Ascending aorta (tissue), 2 donors: ENCODE measurements around the gene APOE. TPM values are rescaled to one million over a fixed set of nuclear protein-coding genes. Genes with fewer than 3 reads are reported as not detected.

ENCODE experiments used
- DNase-seq, 2 donors: peaks; one replicate each; pipeline ENCODE4 v3.0.0-alpha.2; 2019; ENCODE audit warnings: low spot score in 2 of 2
- H3K27ac ChIP-seq, 2 donors: fragments of 200-600 bp; sonication (generic); one replicate each; pipeline ENCODE4 v1.5.1; 2016 to 2017; ENCODE audit warnings: mild to moderate bottlenecking in 1 of 2
- H3K27me3 ChIP-seq: fragments of 200-600 bp; sonication (generic); one replicate; pipeline ENCODE4 v1.5.1; 2017
- H3K36me3 ChIP-seq, 2 donors: fragments of 200-600 bp; sonication (generic); one replicate each; pipeline ENCODE4 v1.5.1; 2016
- H3K4me1 ChIP-seq, 2 donors: fragments of 200-600 bp; sonication (generic); one replicate each; pipeline ENCODE4 v1.5.1; 2016 to 2017; ENCODE audit warnings: mild to moderate bottlenecking in 1 of 2
- H3K4me3 ChIP-seq, 2 donors: fragments of 200-600 bp; sonication (generic); one replicate each; pipeline ENCODE4 v1.5.1; 2016 to 2017; ENCODE audit warnings: mild to moderate bottlenecking in 1 of 2
- H3K9me3 ChIP-seq, 2 donors: fragments of 200-600 bp; sonication (generic); one replicate each; pipeline ENCODE4 v1.5.1; 2016
- CTCF ChIP-seq, 3 experiments: fragments of 200-600 bp in 2 of 3; fragments of 450-650 bp in 1 of 3; sonication (generic) in 2 of 3; IDR thresholded peaks; one replicate each; pipeline ENCODE4 v1.5.1; 2016 to 2019; ENCODE audit warnings: antibody characterized with exemption in 3 of 3, mild to moderate bottlenecking in 1 of 3, moderate library complexity in 1 of 3
- intact Hi-C: fragments of 100-400 bp; cut with DNase I; formaldehyde crosslinking; loops from one replicate; pipeline ENCODE4 v1.15.1; 2023
- total RNA-seq: library from RNA; depleted of rRNA; stranded (reverse); fragments of >200 nt; gene quantifications from one replicate; pipeline ENCODE4 v1.1.0, GENCODE V29; 2016

Gene APOE
- total RNA-seq, 1 donor from 2014 or later = 436 TPM

- H3K27ac ChIP-seq = no peak overlapping the region
- TF ChIP-seq CTCF (IDR thresholded peaks at IDR 0.05) = no peak
- intact Hi-C loops = no loop called here
Measured at GRCh38 chr19:44949550-44949949, 44.0 kb downstream of the APOE start.

GRCh38 chr19:44951179-44952159 lies 45.9 kb downstream of the APOE start:
- H3K36me3 ChIP-seq = peaks cover 0 to 6% of the 10 kb centered on the region in 2 donors
- intact Hi-C loops = loop anchor here (1.0 kb wide), 1 partner anchor 48 kb away; no protein-coding TSS in a partner anchor
- H3K4me3 ChIP-seq = peak overlapping the region in 1 of 2 donors; percentile 26
- H3K27ac ChIP-seq = no peak overlapping the region
- TF ChIP-seq CTCF (IDR thresholded peaks at IDR 0.05) = peak; percentile 53 to 88 (median 88)
- no peaks in the 10 kb centered on the region for H3K27me3 ChIP-seq
- DNase-seq = peak in 1 of 2 donors; percentile 82
- peaks cover 10 to 23% of the 10 kb centered on the region in 2 donors for H3K4me1 ChIP-seq
- H3K9me3 ChIP-seq = no peaks in the 10 kb centered on the region

More at GRCh38 chr19:44949550-44949949, 44.0 kb downstream of the APOE start:
- no peaks in the 10 kb centered on the region for H3K27me3 ChIP-seq
- DNase-seq = no peak
- H3K4me1 ChIP-seq = peaks cover 5 to 16% of the 10 kb centered on the region in 2 donors
- H3K36me3 ChIP-seq = peaks cover 0 to 6% of the 10 kb centered on the region in 2 donors
- H3K4me3 ChIP-seq = no peak overlapping the region
- no peaks in the 10 kb centered on the region for H3K9me3 ChIP-seq

- Histone ChIP-seq H3K36me3 (peaks cover 0 to 6% of the 10 kb centered on the region in 2 donors), H3K27ac (peak overlapping the region; percentile 89 to 91), H3K4me1 (peaks cover 10 to 30% of the 10 kb centered on the region in 2 donors), H3K27me3 (no peaks in the 10 kb centered on the region), H3K4me3 (peak overlapping the region; percentile 73 to 98), H3K9me3 (no peaks in the 10 kb centered on the region)
- DNase-seq = no peak
- no peak for TF ChIP-seq CTCF (IDR thresholded peaks at IDR 0.05)
- intact Hi-C loops = loop anchor here (1.0 to 2.0 kb wide), 2 partner anchors 63 to 139 kb away; partner anchors contain the start of genes PPP1R37 and TOMM40
Measured at GRCh38 chr19:44954278-44954648, 48.7 kb downstream of the APOE start.

- Histone ChIP-seq H3K27ac (peak within 1 kb of the TSS; percentile 89 to 91), H3K4me3 (peak within 1 kb of the TSS; percentile 73 to 98), H3K9me3 (no peaks in the 10 kb centered on the region), H3K4me1 (peaks cover 10 to 30% of the 10 kb centered on the region in 2 donors), H3K27me3 (no peaks in the 10 kb centered on the region), H3K36me3 (peaks cover 0 to 6% of the 10 kb centered on the region in 2 donors)
- DNase-seq = peak; percentile 87 to 98
- TF ChIP-seq CTCF (IDR thresholded peaks at IDR 0.05) = peak in 1 of 3 experiments; percentile 28
- intact Hi-C loops = loop anchor here (1.0 to 5.0 kb wide), 5 partner anchors 40 to 222 kb away; partner anchors contain the start of genes BLOC1S3, PPP1R37, RELB and TOMM40
Measured at GRCh38 chr19:44954649-44955504, 49.3 kb downstream of the APOE start, which contains the start of gene CLPTM1. Gene CLPTM1, plus strand, starts transcription at chr19:44955380. Its CDS starts 16 bp downstream, at chr19:44955396.
